GM15510 (cell line): ENCODE measurements around the gene SLC49A3.
A peak's percentile ranks its signal among the peaks of the same experiment; 100 is the strongest.

Source experiments
- POLR2A ChIP-seq: IDR thresholded peaks from 3 replicates; pipeline ENCODE4 v1.6.1; 2011; ENCODE audit warnings: borderline replicate concordance; ENCODE audit not compliant: insufficient read length; ENCODE audit errors: extremely low read depth

SLC49A3 gene

GRCh38 chr4:707929-708630 is 19.1 kb upstream of the SLC49A3 start:
- TF ChIP-seq POLR2A = no peak

- no peak for TF ChIP-seq POLR2A
Observed at GRCh38 chr4:706834-707598, 18.1 kb upstream of the SLC49A3 start.

GRCh38 chr4:705278-706082 is 16.5 kb upstream of the SLC49A3 start, which contains the start of gene PCGF3:
TSS of gene PCGF3 (plus strand) at chr4:705832. CDS start at chr4:733681, 27,849 bp downstream.
- peak; percentile 59 for TF ChIP-seq POLR2A

GRCh38 chr4:704971-705277 is 16.0 kb upstream of the SLC49A3 start:
- TF ChIP-seq POLR2A = no peak

- TF ChIP-seq POLR2A = no peak
Observed at GRCh38 chr4:704198-704891, 15.4 kb upstream of the SLC49A3 start.

- TF ChIP-seq POLR2A = no peak
Observed at GRCh38 chr4:703336-704197, 14.6 kb upstream of the SLC49A3 start.

- no peak for TF ChIP-seq POLR2A
Observed at GRCh38 chr4:702618-703048, 13.7 kb upstream of the SLC49A3 start.

GRCh38 chr4:700587-701264 is 11.8 kb upstream of the SLC49A3 start:
- TF ChIP-seq POLR2A = no peak

- no peak for TF ChIP-seq POLR2A
Observed at GRCh38 chr4:699816-700580, 11.0 kb upstream of the SLC49A3 start.

- no peak for TF ChIP-seq POLR2A
Observed at GRCh38 chr4:692771-693554, 4.0 kb upstream of the SLC49A3 start.

GRCh38 chr4:689723-690122 is 772 bp upstream of the SLC49A3 start:
- TF ChIP-seq POLR2A = no peak

GRCh38 chr4:687971-688853 is 739 bp downstream of the SLC49A3 start:
- no peak for TF ChIP-seq POLR2A
